Upper lobe of left lung (tissue), 4 donors: ENCODE results near the gene SHANK3.

Experiments
- POLR2A ChIP-seq, 4 donors: fragments of 450-650 bp; IDR thresholded peaks; one replicate each; pipeline ENCODE4 v1.5.1; 2016 to 2017; ENCODE audit warnings: antibody characterized with exemption in 4 of 4, mild to moderate bottlenecking in 2 of 4
- TF ChIP-seq, protein P1 (sequence below), 6 experiments: fragments of 450-650 bp in 4 of 6; fragments of 200-600 bp in 2 of 6; sonication (generic) in 2 of 6; IDR thresholded peaks; one replicate each; pipeline ENCODE4 v1.5.1; 2016 to 2019; ENCODE audit warnings: antibody characterized with exemption in 6 of 6

DNA sequence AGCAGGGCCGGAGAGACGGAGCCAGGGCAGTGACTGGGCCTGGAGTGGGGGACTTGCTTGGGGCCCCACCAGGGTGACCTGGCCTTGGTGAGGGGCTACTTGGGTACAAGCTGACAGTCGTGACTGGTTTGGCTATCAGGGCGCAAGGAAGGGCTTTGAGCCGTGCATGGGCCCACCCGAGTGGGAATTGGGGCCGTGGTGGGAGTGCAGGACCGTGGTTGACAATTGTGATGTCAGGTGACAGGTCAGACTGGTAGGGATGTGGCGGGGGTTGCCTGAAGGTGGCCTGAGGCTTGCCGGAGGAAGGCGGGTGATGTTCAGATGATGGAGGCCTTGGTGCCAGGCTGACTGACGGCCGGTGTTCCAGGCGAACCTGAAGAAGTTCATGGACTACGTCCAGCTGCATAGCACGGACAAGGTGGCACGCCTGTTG is 5.6 kb downstream of the SHANK3 start:
- TF ChIP-seq POLR2A (IDR thresholded peaks at IDR 0.05): no peak
- TF ChIP-seq, protein P1, sequence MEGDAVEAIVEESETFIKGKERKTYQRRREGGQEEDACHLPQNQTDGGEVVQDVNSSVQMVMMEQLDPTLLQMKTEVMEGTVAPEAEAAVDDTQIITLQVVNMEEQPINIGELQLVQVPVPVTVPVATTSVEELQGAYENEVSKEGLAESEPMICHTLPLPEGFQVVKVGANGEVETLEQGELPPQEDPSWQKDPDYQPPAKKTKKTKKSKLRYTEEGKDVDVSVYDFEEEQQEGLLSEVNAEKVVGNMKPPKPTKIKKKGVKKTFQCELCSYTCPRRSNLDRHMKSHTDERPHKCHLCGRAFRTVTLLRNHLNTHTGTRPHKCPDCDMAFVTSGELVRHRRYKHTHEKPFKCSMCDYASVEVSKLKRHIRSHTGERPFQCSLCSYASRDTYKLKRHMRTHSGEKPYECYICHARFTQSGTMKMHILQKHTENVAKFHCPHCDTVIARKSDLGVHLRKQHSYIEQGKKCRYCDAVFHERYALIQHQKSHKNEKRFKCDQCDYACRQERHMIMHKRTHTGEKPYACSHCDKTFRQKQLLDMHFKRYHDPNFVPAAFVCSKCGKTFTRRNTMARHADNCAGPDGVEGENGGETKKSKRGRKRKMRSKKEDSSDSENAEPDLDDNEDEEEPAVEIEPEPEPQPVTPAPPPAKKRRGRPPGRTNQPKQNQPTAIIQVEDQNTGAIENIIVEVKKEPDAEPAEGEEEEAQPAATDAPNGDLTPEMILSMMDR (IDR thresholded peaks at IDR 0.05): no peak
